Stimulated activated CD8-positive, alpha-beta memory T cell treated with anti-CD3 and anti-CD28 coated beads, Interleukin-12 subunit alpha, Interleukin-12 subunit beta, amount 100 ng/mL, for 4 hours (primary cell): Measurements from ENCODE around the gene ETV3.
"Not testable (repeated sequence)": the region's sequence is repeated elsewhere in the genome, so short reads cannot be mapped to it uniquely, and the experiment has no call there.

ENCODE experiments used
- DNase-seq: peaks from one replicate; pipeline ENCODE4 v3.0.0-alpha.2; 2020; ENCODE audit warnings: low read depth

ETV3 gene

GRCh38 chr1:157138220-157139051 is at the start of gene ETV3:
Gene ETV3, minus strand, starts transcription at chr1:157138395. Its CDS starts 2,043 bp downstream, at chr1:157136352.
- DNase-seq, result peak; percentile 71

GRCh38 chr1:157186281-157186992 is 48.2 kb upstream of the ETV3 start:
- DNase-seq, result no peak

DNA sequence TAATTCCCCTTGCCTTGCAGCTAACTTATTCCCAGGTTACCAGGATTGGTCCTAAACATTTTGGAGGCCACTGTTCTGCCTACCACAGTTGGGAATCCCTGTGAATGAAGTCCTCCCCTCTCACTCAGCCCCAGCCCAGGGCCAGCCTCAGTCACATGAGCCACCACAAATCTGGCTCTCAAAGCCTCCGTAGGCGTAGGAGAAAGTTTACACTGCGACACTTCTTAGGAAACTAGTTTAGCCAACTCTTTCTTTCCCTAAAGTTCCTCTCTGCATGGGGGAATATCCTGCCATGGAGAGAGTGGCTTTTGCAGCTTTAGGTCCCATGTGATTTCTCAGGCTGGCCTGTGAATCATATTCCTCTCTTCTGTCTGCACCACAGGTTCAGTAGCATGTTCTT is 45.7 kb upstream of the ETV3 start:
- no peak for DNase-seq

GRCh38 chr1:157182371-157182770 is 44.2 kb upstream of the ETV3 start:
- not testable (repeated sequence) for DNase-seq

DNA sequence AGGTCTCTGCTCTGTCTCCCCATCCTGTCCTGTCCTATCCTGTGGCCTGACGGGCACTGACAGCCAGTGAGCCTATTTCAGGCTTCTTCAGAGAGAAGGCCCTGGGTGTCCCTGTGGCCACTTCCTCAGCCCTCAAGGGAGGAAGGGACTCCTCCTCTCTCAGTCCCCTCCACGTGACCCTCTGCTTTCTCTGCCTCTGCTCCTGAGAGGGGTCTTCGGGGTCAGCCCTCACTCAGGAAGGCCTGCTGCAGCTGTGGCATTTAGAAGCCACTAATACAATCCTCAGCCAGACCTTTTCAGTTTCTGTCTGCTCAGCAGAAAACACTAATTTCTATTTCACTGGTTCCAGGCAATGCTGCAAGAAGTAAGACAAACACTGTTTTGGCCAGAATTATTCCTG is 43.6 kb upstream of the ETV3 start:
- DNase-seq, result no peak

- no peak for DNase-seq
Measured at GRCh38 chr1:157181258-157181657, 43.1 kb upstream of the ETV3 start.

DNA sequence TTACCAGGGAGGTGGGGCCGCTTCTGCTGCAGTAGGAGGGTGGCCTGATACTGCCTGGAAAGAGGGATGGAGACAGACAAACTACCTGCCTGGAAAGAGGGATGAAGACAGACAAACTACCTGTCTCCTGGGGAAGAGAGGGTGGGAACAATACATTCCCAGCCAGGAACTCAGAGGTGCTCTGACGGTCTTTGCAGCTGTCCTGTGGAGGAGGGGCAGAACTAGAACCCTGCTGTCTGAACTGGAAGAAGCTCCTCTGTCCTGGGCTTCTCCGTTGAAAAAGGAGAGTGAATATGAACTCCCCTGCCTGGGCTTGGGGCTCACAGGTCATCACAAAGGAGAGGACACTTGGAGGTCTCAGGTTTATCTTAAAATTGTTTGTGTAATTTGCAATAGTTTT is 40.3 kb upstream of the ETV3 start:
- no peak for DNase-seq

DNA sequence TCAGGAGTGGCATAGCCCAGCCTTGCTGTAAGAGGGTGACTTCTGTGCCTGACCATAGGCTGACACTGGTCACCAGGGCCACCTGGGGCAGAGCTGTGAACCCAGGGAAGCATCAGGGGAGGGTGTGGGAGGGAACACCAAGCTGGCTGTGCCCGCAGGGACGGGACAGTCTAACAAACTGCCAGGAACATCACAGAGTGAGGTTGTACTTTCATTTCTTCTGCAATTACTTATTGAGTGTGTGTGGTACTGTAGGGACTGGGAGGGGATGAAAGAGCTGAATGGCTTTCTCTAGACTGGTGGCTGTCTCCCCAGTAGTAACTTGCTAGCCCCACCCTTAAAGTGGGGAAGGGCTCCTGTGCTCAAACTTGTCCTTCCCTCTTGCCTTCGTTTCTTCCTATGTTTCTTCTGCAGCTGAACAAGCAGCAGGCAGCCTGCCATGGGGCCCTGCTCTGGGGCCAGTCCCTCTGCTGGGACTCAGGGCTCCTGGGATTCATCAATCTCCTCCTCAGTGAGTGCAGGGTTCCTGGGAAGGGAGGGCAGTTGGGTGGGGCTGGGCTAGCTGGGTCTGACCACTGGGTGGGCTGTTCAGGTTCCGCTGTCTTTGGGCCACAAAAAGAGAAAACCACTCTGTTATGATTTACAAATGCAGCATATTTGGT is 39.7 kb upstream of the ETV3 start:
- no peak for DNase-seq

DNA sequence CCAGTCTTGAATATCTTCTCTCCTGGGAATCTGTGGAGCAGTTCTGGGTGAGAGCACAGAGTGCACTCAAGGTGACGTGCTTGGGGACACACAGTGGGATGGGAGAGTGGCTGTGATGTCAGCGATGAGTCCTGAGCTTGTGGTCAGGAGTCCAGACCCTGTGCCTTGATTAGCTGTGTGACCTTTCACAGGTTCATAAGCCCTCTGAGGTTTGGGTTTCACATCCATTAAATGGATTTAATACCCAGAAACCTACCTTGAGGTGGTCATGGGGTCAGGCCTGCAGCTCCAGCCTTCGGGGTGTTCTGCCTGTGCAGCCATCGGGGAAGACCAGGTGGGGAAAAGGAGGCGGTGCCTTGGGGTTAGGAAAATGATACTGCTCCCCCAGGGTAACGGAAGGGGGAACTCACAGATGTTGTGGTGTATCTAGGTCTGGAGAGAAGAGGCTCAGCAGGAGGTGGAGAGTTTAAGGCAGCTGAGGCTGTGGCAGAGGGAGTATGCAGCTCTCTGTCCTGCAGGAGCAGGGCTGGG is 38.5 kb upstream of the ETV3 start:
- no peak for DNase-seq

DNA sequence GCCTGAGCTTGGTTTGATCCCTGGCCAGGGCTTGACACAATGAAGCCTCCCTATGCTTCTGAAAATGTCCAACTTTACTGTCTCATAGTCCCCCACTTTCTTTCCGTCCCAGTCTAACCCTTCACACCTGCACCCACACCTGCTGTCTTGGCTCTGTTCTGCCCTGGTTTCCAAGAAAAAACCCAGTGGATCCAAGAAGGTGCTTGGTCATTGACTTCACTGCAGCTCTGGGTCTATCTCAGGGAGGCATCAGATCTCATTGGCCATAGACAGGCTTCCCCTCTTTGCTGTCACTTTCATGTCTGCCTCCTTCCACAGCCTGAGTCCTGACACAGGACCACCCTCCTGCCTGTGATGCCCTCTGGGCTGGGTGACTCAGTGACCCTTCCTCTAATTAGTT is 37.8 kb upstream of the ETV3 start:
- DNase-seq, result no peak

- DNase-seq, result no peak
Measured at GRCh38 chr1:157173900-157174410, 35.8 kb upstream of the ETV3 start.

DNA sequence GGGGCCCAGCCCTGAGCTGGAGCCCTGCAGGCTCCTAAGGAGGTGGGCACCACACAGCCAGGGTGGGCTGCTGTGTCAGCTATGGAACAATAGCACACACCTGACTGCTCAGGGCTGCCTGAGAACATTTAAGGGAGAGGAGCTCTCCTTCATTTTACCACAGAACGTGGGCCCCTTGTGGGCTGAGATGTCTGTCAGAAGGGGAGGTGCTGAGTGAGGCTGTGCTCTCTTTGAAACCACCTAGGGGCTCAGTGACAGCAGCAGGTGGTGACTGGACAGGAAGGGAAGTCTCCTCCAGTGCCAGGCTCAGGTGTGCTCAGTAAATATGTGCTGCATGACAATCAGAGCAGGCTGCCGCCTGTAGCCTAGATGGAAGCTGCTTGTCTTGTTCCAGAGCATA is 35.0 kb upstream of the ETV3 start:
- not testable (repeated sequence) for DNase-seq

DNA sequence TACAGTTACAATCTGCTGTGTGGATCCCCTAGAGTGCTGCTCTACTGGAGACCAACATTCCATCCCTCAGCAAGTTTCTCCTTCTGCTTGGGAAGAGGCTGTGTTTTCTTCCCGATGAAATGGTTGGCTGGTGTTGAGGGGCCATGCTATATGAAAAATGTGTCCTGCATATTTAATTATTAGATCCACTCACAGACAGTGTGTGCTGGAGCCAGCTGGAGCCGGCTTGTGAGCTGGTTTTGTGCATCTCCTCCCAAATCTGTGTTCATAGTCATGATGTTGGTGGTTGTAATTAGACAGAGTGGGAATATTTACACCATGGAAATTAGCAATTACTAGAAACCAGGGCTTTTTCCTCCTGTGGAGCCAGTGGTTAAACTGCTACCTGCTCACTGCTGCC is 34.4 kb upstream of the ETV3 start:
- not testable (repeated sequence) for DNase-seq

DNA sequence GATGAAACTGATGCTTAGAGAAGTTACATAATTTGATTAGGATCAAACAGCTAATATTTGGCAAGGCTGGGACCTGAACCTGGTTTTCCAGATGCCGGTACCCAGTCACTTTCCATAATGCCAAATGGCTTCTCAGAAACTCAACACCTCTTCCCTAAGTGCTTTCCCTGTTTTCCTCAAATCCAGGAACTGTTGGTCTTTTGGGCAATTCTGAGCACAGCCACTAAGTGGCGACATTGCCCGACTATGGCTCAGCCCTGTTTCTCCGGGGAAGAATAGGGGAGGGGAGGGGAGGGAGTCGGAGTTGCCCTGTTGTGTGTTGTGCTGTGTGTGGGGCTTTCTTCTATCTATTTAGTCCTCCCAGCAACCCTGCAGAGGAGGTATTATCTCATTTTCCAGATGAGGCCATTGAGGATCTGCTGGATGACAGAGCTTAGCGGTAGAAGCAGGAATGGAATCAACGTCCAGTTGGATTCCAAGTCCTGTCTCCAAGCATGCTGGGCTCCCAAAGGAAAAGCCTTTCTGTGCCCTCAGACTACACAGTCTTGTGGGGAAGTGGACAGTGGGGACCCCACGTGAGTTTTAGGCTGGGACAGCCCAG is 33.8 kb upstream of the ETV3 start:
- not testable (repeated sequence) for DNase-seq

DNA sequence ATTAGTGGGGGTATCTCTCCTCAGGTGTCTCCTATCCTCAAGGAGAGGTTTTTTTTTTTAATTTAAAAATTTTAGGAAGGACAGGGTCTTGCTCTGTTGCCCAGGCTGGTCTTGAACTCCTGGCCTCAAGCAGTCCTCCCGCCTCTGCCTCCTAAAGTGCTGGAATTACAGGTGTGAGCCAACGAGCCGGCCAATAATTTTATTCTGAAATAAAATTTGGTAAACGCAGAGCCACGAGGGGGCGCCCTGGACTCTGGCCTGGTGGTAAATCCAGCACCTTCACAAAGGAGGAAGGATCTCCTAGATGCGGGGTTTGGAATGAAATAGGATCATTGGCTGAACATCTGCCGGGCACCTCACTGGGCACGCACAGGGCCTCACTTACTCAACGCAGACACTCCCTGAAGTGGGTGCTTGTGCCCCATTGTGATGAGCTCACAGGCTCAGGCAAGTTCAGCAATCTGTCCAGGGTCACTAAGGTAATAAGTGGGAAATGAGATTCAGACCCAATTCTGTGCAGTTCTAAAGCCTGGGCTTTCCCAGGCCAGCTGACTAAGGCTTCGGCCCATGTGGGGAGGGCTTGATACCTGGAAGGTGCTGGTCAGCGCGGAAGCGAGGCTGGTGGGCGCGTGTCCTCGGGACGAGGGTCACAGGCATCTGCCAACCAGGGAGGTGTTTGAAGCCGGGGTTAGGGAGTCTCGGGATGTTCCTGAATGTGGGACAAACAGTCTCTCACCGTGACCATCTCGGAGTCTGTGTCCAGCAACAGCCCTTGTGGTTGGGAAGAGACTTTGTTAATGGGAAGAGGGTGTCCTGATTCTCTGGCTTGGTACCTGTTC is 32.7 kb upstream of the ETV3 start:
- no peak for DNase-seq

GRCh38 chr1:157168015-157168414 is 29.8 kb upstream of the ETV3 start:
- no peak for DNase-seq

- DNase-seq, result no peak
Measured at GRCh38 chr1:157167437-157167836, 29.2 kb upstream of the ETV3 start.

DNA sequence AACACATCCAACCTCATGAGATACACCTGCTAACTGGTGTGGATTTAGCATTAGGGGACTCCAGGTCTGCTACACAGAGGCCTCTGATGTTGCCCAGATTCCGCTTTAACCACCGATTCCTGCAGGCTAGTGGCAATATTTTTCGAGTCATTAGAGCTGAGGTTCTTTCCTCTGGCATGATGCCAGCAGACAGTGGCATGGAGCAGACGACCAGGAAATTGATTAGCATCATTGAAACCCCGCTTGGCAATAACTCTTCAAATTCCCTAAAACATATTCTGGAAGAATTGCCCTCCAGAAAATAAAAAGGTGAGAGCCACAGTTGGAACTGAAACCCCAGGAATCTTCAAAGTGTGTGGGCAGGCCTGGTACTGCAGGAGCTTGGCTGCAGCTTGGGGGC is 28.4 kb upstream of the ETV3 start:
- no peak for DNase-seq

- DNase-seq, result peak; percentile 41
Measured at GRCh38 chr1:157163273-157164127, 25.3 kb upstream of the ETV3 start.

GRCh38 chr1:157162345-157162744 is 24.1 kb upstream of the ETV3 start:
- no peak for DNase-seq
